HepG2 (cell line): ENCODE results near the gene DDIT4. TPM values are rescaled to one million over a fixed set of nuclear protein-coding genes. Genes with fewer than 3 reads are reported as not detected.

Source experiments
- ELF4 ChIP-seq: sonication (generic); formaldehyde crosslinking; IDR thresholded peaks from 2 replicates; pipeline ENCODE4 v1.5.0; 2020; ENCODE audit warnings: missing genetic modification reagents, mild to moderate bottlenecking, moderate library complexity, borderline replicate concordance
- IRX3 ChIP-seq: sonication (generic); formaldehyde crosslinking; IDR thresholded peaks from 2 replicates; pipeline ENCODE4 v1.8.1; 2023; ENCODE audit warnings: mild to moderate bottlenecking, low read depth, missing genetic modification reagents, borderline replicate concordance
- NFYB ChIP-seq: sonication (generic); formaldehyde crosslinking; IDR thresholded peaks from 2 replicates; pipeline ENCODE4 v1.4.0; 2020; ENCODE audit warnings: missing genetic modification reagents
- SMAD3 ChIP-seq: sonication (generic); formaldehyde crosslinking; IDR thresholded peaks from 2 replicates; pipeline ENCODE4 v1.4.0; 2020; ENCODE audit warnings: missing genetic modification reagents
- SOX5 ChIP-seq: IDR thresholded peaks from 2 replicates; pipeline ENCODE4 v1.6.1; 2016; ENCODE audit warnings: borderline replicate concordance
- TP53 ChIP-seq: sonication (generic); formaldehyde crosslinking; conservative IDR thresholded peaks from 2 replicates; pipeline ENCODE4 v1.4.0; 2020; ENCODE audit warnings: missing genetic modification reagents
- TRIM24 ChIP-seq: sonication (generic); formaldehyde crosslinking; IDR thresholded peaks from 2 replicates; pipeline ENCODE4 v1.8.0; 2022; ENCODE audit warnings: mild to moderate bottlenecking, missing genetic modification reagents
- ZNF253 ChIP-seq: sonication (generic); formaldehyde crosslinking; IDR thresholded peaks from 2 replicates; pipeline ENCODE4 v1.8.0; 2022; ENCODE audit warnings: mild to moderate bottlenecking, missing genetic modification reagents, borderline replicate concordance
- ZNF296 ChIP-seq: sonication (generic); formaldehyde crosslinking; conservative IDR thresholded peaks from 2 replicates; pipeline ENCODE4 v1.5.0; 2020; ENCODE audit warnings: mild to moderate bottlenecking, missing genetic modification reagents
- ZNF33B ChIP-seq: sonication (generic); formaldehyde crosslinking; IDR thresholded peaks from 2 replicates; pipeline ENCODE4 v1.5.1; 2020; ENCODE audit warnings: mild to moderate bottlenecking, missing genetic modification reagents
- ZNF552 ChIP-seq: sonication (generic); formaldehyde crosslinking; IDR thresholded peaks from 2 replicates; pipeline ENCODE4 v1.9.0; 2022; ENCODE audit warnings: missing genetic modification reagents, mild to moderate bottlenecking, borderline replicate concordance
- ZNF879 ChIP-seq: sonication (generic); formaldehyde crosslinking; IDR thresholded peaks from 2 replicates; pipeline ENCODE4 v1.8.1; 2023; ENCODE audit warnings: missing genetic modification reagents
- polyA plus RNA-seq, 8 experiments: library from polyadenylated mRNA; depleted of rRNA in 3 of 8; stranded (reverse) in 7 of 8; unstranded in 1 of 8; fragments of >200 nt; fragmentation: Illumina TruSeq in 4 of 8; extraction: Trizol in 4 of 8; gene quantifications; 2 replicates each; pipeline versions ENCODE4 v1.2.1 to v1.2.3, GENCODE V29; 2011 to 2016; ENCODE audit warnings: low read depth in 4 of 8, missing spikeins in 1 of 8, mixed read lengths in 1 of 8; ENCODE audit not compliant: insufficient read depth in 1 of 8
- total RNA-seq, 5 experiments: library from RNA; depleted of rRNA; stranded (reverse); fragments of >200 nt; fragmentation: Illumina TruSeq; extraction: Trizol; gene quantifications; 2 replicates each; pipeline ENCODE4 v1.2.3, GENCODE V29; 2016; ENCODE audit warnings: low read depth in 1 of 5
- TF ChIP-seq, protein P1 (sequence below): IDR thresholded peaks from 2 replicates; pipeline ENCODE4 v1.4.0; 2020; ENCODE audit warnings: mild to moderate bottlenecking, missing genetic modification reagents
- TF ChIP-seq, protein P2 (sequence below): sonication (generic); formaldehyde crosslinking; IDR thresholded peaks from 2 replicates; pipeline ENCODE4 v1.9.0; 2022; ENCODE audit warnings: missing genetic modification reagents, mild to moderate bottlenecking, borderline replicate concordance
- TF ChIP-seq, protein P3 (sequence below): sonication (generic); formaldehyde crosslinking; IDR thresholded peaks from 2 replicates; pipeline ENCODE4 v1.4.0; 2020; ENCODE audit warnings: missing genetic modification reagents
- TF ChIP-seq, protein P4 (sequence below): sonication (generic); formaldehyde crosslinking; IDR thresholded peaks from 2 replicates; pipeline ENCODE4 v1.5.0; 2020; ENCODE audit warnings: missing genetic modification reagents
- TF ChIP-seq, protein P5 (sequence below), 2 experiments: sonication (generic) in 1 of 2; formaldehyde crosslinking in 1 of 2; IDR thresholded peaks; 2 replicates each; pipeline versions ENCODE4 v1.4.0 to v1.6.1; 2018 to 2020; ENCODE audit warnings: missing genetic modification reagents in 2 of 2, borderline replicate concordance in 1 of 2, low read depth in 1 of 2, mild to moderate bottlenecking in 1 of 2, missing biosample characterization in 1 of 2

Gene DDIT4
- total and polyA plus RNA-seq, 2 of the 13 experiments (the other 11 are each of a cell fraction or from before 2014, with no cell fraction given), result 35.6 to 40.7 TPM

DNA sequence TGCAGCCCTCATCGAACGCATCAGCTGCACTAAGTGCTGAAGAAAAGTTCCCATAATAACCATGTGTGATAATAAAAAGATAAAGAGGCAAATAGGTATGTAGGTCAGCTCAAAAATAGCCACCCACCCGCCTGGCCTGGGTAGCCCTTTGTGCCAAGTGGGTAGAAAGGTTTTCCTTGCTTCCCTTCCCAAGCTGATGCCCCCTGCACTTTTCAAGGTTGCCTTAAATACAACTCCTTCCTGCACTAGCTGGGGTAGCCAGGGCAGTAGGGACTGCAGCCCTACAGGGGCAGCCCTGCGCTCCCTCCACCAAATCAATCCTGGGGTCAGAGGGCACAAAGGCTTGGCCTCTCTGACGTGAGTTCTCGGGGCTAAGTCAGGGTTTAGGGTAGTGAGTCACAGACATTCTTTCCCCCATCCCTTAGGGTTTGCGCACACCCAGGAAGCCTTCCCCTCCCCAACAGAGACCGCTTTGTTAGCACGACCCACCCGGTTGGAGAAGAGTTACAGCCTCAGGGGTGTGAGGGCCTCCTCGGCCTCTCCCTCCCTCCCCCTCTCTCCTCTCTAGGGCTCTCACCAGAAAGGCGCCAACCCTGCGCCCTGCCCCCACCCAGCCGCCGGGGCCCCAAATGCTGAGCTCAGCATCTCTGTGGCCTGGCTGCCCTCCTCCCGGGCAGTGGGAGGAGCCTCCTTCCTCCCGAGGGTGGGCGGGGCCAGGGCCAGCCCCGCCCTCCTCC is 13.3 kb upstream of the DDIT4 start (continued):
- TF ChIP-seq, protein P1, sequence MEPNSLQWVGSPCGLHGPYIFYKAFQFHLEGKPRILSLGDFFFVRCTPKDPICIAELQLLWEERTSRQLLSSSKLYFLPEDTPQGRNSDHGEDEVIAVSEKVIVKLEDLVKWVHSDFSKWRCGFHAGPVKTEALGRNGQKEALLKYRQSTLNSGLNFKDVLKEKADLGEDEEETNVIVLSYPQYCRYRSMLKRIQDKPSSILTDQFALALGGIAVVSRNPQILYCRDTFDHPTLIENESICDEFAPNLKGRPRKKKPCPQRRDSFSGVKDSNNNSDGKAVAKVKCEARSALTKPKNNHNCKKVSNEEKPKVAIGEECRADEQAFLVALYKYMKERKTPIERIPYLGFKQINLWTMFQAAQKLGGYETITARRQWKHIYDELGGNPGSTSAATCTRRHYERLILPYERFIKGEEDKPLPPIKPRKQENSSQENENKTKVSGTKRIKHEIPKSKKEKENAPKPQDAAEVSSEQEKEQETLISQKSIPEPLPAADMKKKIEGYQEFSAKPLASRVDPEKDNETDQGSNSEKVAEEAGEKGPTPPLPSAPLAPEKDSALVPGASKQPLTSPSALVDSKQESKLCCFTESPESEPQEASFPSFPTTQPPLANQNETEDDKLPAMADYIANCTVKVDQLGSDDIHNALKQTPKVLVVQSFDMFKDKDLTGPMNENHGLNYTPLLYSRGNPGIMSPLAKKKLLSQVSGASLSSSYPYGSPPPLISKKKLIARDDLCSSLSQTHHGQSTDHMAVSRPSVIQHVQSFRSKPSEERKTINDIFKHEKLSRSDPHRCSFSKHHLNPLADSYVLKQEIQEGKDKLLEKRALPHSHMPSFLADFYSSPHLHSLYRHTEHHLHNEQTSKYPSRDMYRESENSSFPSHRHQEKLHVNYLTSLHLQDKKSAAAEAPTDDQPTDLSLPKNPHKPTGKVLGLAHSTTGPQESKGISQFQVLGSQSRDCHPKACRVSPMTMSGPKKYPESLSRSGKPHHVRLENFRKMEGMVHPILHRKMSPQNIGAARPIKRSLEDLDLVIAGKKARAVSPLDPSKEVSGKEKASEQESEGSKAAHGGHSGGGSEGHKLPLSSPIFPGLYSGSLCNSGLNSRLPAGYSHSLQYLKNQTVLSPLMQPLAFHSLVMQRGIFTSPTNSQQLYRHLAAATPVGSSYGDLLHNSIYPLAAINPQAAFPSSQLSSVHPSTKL (CRISPR knock-in tag), result peak; percentile 56; the same call in 1 of the 2 replicates
- TF ChIP-seq ZNF552 (no peak), ZNF253 (no peak), TP53 (CRISPR knock-in tag) (no peak), TRIM24 (CRISPR knock-in tag) (peak; percentile 54; the same call in 1 of the 2 replicates), ZNF33B (no peak), NFYB (no peak), ELF4 (CRISPR knock-in tag) (no peak), IRX3 (CRISPR knock-in tag) (no peak), ZNF879 (CRISPR knock-in tag) (no peak), SOX5 (CRISPR knock-in tag) (peak; percentile 67; the same call in 1 of the 2 replicates), SMAD3 (CRISPR knock-in tag) (no peak), ZNF296 (no peak)
- TF ChIP-seq, protein P2, sequence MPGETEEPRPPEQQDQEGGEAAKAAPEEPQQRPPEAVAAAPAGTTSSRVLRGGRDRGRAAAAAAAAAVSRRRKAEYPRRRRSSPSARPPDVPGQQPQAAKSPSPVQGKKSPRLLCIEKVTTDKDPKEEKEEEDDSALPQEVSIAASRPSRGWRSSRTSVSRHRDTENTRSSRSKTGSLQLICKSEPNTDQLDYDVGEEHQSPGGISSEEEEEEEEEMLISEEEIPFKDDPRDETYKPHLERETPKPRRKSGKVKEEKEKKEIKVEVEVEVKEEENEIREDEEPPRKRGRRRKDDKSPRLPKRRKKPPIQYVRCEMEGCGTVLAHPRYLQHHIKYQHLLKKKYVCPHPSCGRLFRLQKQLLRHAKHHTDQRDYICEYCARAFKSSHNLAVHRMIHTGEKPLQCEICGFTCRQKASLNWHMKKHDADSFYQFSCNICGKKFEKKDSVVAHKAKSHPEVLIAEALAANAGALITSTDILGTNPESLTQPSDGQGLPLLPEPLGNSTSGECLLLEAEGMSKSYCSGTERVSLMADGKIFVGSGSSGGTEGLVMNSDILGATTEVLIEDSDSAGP, result peak; percentile 73; the same call in 1 of the 2 replicates
- TF ChIP-seq, protein P3, sequence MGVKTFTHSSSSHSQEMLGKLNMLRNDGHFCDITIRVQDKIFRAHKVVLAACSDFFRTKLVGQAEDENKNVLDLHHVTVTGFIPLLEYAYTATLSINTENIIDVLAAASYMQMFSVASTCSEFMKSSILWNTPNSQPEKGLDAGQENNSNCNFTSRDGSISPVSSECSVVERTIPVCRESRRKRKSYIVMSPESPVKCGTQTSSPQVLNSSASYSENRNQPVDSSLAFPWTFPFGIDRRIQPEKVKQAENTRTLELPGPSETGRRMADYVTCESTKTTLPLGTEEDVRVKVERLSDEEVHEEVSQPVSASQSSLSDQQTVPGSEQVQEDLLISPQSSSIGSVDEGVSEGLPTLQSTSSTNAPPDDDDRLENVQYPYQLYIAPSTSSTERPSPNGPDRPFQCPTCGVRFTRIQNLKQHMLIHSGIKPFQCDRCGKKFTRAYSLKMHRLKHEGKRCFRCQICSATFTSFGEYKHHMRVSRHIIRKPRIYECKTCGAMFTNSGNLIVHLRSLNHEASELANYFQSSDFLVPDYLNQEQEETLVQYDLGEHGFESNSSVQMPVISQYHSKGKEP (CRISPR knock-in tag), result no peak
- TF ChIP-seq, protein P4, sequence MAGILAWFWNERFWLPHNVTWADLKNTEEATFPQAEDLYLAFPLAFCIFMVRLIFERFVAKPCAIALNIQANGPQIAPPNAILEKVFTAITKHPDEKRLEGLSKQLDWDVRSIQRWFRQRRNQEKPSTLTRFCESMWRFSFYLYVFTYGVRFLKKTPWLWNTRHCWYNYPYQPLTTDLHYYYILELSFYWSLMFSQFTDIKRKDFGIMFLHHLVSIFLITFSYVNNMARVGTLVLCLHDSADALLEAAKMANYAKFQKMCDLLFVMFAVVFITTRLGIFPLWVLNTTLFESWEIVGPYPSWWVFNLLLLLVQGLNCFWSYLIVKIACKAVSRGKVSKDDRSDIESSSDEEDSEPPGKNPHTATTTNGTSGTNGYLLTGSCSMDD (CRISPR knock-in tag), result no peak
- TF ChIP-seq, protein P5, sequence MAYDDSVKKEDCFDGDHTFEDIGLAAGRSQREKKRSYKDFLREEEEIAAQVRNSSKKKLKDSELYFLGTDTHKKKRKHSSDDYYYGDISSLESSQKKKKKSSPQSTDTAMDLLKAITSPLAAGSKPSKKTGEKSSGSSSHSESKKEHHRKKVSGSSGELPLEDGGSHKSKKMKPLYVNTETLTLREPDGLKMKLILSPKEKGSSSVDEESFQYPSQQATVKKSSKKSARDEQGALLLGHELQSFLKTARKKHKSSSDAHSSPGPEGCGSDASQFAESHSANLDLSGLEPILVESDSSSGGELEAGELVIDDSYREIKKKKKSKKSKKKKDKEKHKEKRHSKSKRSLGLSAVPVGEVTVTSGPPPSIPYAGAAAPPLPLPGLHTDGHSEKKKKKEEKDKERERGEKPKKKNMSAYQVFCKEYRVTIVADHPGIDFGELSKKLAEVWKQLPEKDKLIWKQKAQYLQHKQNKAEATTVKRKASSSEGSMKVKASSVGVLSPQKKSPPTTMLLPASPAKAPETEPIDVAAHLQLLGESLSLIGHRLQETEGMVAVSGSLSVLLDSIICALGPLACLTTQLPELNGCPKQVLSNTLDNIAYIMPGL (CRISPR knock-in tag; IDR thresholded peaks at IDR 0.05; ENCODE audit: borderline replicate concordance in 1 of 2, low read depth in 1 of 2), result peak; percentile 35 to 55; a peak in 2 of 4 replicates
